IPS-11a (cell line): ENCODE measurements around the gene OR4P4.

ENCODE experiments used
- H3K4me3 ChIP-seq: one replicate; pipeline ENCODE4 v1.5.1; 2013; ENCODE audit warnings: low read depth, low read length, control low read depth

The OR4P4 gene

DNA sequence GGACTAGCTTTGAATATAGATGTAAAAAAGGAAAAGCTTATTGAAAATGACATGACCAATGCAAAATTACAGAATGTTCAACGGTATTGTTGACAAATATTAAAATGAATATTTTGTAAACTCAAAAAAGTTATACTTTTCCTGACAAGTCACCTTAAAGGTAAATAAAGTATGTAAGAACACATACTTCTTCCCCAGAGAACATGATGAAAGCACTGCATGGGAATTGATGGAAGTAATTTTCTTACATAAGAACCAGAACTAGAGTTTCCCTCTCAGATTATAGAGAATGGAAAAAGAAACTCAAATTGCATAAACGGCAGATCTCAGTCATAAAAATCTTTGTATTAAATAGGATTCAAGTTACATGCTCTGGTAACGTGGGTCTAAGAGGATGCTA is at the start of gene OR4P4:
OR4P4 (plus strand) TSS at position 301 of the 400 bp plus-strand sequence.
- H3K4me3 ChIP-seq, result no peak within 1 kb of the TSS

DNA sequence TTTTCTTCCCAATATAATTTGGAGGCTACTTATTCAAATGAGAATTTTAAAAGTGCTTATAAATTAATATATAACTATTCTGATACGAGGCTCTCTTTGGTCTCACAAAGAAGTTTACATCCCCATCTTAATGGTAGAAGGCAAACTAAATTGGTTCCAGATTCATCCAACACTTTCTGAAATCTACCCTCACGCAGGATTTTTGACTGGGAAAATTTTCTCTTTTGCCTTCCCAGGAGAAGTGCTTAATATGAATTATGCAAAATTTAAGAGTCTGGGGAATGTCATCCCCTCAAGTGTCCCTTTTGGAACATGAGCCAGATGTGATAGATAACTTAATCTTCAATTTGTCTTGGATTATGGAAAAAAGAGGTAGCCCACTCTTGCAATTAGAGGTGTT is 27.4 kb upstream of the OR4P4 start, which contains the start of gene OR4C11:
OR4C11 (minus strand) TSS at position 101 of the 400 bp plus-strand sequence. CDS start 3,272 bp downstream, outside the sequence.
- H3K4me3 ChIP-seq, result no peak within 1 kb of the TSS

DNA sequence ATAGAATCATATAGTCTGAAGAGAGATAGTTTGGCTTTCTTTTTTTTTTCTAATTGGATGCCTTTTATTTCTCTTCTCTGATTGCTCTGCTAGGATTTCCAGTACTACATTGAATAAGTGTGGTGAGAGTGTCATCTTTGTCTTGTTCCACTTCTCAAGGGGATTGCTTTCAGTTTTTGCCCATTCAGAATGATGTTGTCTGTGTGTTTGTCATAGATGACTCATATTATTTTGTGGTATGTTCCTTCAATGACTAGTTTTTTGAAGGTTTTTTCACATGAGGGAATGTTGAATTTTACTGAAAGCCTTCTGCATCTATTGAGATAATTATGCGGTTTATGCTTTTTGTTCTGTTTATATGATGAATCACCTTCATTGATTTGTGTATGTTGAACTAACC is 10.4 kb upstream of the OR4P4 start:
- H3K4me3 ChIP-seq, result no peak overlapping the region

DNA sequence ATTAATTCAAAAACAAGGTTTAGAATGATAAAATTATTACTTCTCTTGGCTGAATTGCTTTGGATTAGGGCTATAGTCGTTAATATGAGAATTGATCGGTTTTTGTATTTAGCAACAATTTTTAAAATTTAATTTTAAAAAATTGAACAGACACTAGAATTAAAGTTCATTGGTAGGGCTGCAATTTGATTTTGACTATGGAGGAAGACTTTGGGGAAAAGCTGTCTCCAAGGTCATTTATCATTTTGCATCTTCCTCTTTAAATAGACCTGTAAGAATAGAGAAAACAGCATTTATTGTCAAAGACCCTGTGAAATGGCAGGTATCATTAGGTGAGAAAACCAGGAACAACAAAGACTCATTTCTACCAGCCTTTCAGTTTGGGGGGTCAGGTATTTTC is 13.1 kb downstream of the OR4P4 start, which contains the start of gene OR4S2:
OR4S2 (plus strand) TSS at position 301 of the 400 bp plus-strand sequence. CDS start 2,577 bp downstream, outside the sequence.
- no peak within 1 kb of the TSS for H3K4me3 ChIP-seq

DNA sequence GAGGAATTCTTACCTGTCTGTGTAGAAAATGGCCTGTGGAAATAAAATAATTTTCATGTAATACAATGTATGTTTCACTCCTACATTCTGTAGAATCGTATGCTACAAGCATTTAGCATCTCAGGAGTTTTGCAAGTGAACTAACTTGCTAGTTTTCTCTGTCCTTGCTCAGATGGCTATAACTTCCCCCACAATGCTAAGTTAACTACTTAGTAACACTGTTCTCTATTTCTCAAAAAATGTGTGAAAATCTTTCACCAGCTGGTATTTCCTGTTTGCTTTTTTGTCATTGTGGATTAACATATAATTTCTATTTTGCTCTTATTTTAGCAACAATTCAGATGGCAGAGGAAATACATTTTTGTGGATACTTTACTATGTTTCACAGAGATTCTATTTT is 17.6 kb downstream of the OR4P4 start:
- H3K4me3 ChIP-seq, result no peak overlapping the region

DNA sequence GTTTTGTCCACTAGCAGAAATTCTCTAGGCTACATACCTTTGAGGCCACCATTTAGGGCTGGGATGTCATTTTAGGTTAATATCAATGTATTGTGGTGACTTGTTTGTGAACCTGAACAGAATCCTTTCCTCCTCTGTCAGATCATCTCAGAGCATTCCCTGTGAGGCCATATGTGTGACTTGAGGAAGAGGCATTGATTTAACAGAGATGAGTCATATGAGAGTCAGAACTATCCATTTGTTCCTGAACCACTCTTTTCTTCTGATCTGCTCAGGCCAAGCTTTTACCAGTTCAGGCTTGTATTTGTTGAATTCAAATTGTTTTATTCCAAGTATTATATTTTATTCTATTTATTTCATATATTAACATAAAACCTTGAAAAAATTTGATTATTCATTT is 20.2 kb downstream of the OR4P4 start:
- no peak overlapping the region for H3K4me3 ChIP-seq

DNA sequence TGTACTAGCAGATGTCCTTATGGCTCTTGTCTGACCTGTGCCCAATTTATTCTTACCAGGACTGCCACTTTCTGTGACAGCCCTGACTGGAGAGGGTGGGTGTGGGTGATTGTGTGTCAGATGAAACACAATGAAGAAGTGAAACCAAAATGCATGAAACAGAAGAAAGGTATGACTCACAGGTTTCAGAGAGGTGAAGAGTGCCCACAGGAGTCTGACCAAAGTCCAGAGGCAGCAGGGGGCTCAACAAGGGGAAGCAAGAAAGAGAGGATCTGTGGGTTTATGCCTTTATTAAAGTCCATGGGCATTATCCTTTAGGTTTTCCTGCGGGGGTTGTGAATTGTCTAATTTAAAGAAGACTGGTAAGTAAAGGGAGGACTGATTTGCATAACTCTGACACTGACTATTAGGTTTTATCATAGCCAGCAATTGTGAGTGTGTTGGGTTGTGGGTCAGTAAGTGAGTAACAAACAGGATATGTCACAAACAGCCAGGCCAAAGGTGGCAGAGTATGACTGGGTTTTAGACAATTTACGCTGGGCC is 23.2 kb downstream of the OR4P4 start:
- no peak overlapping the region for H3K4me3 ChIP-seq

DNA sequence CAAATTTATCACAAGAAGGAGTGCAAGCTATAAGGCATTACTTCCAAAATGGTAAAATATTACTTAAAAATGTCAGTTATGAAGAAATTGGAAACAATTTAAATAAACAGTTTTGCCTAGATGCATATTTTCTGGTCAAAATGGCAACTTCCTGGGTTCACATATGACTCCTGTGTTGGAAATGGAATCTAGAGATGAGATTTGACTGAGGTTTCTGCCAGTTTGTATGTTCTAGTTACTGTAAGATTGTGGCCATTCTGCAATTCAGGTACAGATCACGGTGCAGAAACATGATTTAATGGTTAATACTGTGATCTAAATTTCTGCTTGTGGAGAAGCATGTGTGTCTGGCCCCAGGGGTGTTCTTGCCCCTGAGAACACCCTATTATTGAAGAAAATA is 23.7 kb downstream of the OR4P4 start:
- no peak overlapping the region for H3K4me3 ChIP-seq

DNA sequence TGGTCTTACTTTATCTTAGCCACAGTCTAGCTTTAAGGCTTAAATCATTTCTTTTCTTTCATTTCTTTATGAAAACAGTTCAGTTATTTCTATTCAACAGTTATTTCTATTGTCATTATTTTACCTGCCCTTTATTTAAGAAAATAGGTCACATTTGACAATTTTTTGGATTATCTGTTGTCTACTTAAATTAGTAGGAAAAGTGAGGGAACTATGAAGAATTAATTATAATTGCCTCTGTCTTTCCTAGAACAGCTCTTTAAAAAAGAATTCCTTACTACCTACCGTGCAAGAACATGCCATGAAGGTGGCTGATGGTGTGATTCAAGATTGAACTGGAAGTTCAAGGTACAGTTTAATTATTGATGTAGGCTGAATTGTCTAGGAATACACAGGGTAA is 27.0 kb downstream of the OR4P4 start, which contains the start of gene OR4C6:
OR4C6 (plus strand) TSS at position 301 of the 400 bp plus-strand sequence. CDS start 2,966 bp downstream, outside the sequence.
- no peak within 1 kb of the TSS for H3K4me3 ChIP-seq

DNA sequence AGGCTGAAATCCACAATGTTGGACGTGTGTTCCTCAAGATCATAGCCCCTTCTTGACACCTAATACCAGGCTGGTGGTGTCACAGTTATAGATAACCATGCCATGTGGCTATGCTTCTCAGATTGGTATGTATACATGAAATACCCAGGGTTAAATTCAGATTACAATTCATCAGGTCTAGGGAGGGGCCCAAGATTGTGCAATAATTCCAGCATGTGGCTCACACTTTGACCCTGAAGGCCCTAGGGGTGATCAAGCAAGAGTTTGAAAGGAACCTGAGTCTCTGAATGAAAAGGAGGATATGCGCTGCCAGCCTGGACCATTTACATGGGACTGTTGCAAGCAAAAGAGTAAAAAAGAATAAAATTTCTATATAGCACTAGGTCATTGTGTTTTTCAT is 34.5 kb downstream of the OR4P4 start:
- H3K4me3 ChIP-seq, result no peak overlapping the region

DNA sequence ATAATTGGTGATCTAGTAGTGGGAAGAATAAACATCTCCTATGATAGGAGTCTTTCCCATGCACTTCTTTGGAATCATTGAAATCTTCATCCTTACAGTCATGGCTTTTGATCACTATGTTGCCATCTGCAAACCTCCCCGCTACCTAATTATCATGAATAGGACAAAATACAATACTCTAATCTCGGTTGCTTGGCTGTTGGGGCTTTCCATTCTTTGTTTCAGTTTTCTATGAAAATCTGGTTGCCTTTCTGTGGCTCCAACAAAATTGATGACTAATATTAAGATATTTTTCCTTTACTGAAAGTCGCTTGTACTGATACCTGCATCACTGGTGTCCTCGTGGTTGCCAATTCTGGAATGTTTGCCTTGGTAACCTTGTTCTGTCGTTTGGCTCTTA is 38.9 kb downstream of the OR4P4 start:
- no peak overlapping the region for H3K4me3 ChIP-seq
